CD4-positive, alpha-beta T cell treated with Interleukin-15 for 1 hour (primary cell): ENCODE results near the gene FGFR3.

Experiments
- DNase-seq: peaks from one replicate; pipeline ENCODE4 v3.0.0-alpha.2; 2020

Gene FGFR3

GRCh38 chr4:1756893-1757779 is 36.0 kb upstream of the FGFR3 start:
- no peak for DNase-seq

GRCh38 chr4:1757836-1758235 is 35.3 kb upstream of the FGFR3 start:
- DNase-seq: no peak

- DNase-seq: no peak
Measured at GRCh38 chr4:1758306-1759121, 34.6 kb upstream of the FGFR3 start.

GRCh38 chr4:1759170-1759817 is 33.8 kb upstream of the FGFR3 start:
- DNase-seq: no peak

GRCh38 chr4:1759818-1760223 is 33.3 kb upstream of the FGFR3 start:
- no peak for DNase-seq

GRCh38 chr4:1760521-1761071 is 32.5 kb upstream of the FGFR3 start:
- no peak for DNase-seq

GRCh38 chr4:1761130-1761689 is 31.9 kb upstream of the FGFR3 start:
- no peak for DNase-seq

- no peak for DNase-seq
Measured at GRCh38 chr4:1762264-1763010, 30.7 kb upstream of the FGFR3 start.

GRCh38 chr4:1763070-1763549 is 30.0 kb upstream of the FGFR3 start:
- no peak for DNase-seq

GRCh38 chr4:1763550-1764080 is 29.5 kb upstream of the FGFR3 start:
- DNase-seq: no peak

GRCh38 chr4:1764670-1765069 is 28.4 kb upstream of the FGFR3 start:
- DNase-seq: no peak

- DNase-seq: no peak
Measured at GRCh38 chr4:1765409-1766072, 27.6 kb upstream of the FGFR3 start.

- no peak for DNase-seq
Measured at GRCh38 chr4:1766106-1767060, 26.7 kb upstream of the FGFR3 start.

- DNase-seq: no peak
Measured at GRCh38 chr4:1767061-1767769, 25.9 kb upstream of the FGFR3 start.

- DNase-seq: no peak
Measured at GRCh38 chr4:1767770-1768366, 25.2 kb upstream of the FGFR3 start.

- DNase-seq: no peak
Measured at GRCh38 chr4:1768367-1769034, 24.6 kb upstream of the FGFR3 start.

GRCh38 chr4:1769692-1770091 is 23.4 kb upstream of the FGFR3 start:
- no peak for DNase-seq

- no peak for DNase-seq
Measured at GRCh38 chr4:1770245-1770644, 22.8 kb upstream of the FGFR3 start.
